NCI-H526 treated with DMSO at 0.1 percent for 48 hours (cell line): ENCODE results near the gene LHX6.

Source experiments
- DNase-seq: peaks from one replicate; lab custom pipeline; 2025; lab: John Stamatoyannopoulos, UW

The LHX6 gene

DNA sequence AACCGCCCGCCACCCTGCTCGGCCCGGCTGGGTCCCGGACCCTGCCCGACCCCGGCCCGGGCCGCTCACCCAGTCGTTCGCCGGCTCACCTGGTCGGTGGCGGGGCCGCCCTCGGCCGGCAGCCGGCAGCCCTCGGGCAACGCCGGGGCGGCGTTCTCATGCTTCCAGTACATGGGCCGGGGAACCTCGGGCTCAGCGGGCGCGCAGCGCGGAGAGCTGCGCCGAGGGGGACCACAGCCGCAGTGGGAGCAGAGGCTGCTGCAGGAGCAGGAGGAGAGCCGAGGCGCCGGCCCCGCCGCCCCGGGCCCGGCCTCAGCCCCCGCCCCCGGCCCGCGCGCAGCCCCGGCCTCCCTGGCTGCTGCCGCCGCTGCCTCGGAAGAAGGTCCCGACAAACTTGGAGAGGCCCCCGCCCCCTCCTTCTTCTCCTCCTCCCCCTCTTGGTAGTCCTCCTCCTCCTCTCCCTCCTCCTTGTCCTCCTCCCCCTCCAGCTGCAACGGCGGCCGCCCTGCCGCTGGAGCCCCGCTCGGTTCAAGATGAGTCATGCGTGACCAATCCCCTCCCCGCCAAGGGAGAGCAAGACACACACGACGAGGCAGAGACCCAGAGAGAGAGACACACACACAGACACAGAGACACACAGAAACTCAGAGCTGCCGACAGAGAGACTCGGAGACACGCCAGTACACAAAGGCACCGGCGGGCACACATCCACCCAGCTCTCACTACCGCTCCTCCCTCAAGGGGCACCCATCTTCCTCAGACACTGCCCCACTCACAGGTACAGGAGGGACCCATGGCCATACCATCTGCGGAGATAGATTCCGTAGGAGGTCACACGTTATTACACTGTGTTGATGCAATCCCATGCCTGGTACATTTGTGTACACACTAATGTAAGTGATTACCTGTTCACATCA is at the start of gene LHX6:
LHX6 (minus strand) TSS at position 390 of the 917 bp plus-strand sequence; CDS start at position 173, 217 bp downstream.
- DNase-seq: no peak

DNA sequence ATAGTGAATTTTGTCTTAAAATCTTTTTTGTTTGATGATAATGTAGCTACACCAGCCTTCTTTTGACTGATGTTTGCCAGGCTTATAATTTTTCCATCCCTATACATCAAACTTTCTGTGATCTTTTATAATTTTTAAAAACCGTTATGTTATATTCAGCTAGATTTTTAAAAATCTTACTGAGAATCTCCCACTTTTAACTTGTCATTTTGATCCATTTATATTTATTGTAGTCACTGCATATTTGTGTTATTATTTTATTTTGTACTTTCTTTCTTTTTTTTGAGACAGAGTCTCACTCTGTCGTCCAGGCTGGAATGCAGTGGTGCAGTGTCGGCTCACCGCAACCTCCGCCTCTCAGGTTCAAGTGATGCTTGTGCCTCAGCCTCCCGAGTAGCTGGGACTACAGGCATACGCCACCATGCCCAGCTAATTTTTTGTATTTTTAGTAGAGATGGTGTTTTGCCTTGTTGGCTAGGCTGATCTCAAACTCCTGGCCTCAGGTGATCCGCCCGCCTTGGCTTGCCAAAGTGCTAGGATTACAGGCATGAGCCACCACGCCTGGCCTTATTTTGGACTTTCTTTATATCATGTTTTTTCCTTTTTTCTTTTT is 48.6 kb upstream of the LHX6 start:
- DNase-seq: no peak

DNA sequence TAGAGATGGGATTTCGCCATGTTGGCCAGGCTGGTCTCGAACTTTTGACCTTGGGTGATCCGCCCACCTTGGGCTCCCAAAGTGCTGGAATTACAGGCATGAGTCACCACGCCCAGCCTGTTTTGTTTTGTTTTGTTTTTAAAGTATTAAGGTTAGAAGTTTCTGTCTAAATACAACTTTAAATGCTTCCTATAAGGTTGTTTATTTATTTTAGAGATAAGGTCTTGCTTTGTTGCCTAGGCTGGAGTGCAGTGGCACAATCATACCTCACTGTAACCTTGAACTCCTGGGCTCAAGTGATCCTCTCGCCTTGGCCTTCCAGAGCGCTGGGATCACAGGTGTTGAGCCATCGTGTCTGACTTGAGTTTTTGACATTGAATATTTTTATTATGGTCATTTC is 47.3 kb upstream of the LHX6 start:
- no peak for DNase-seq

DNA sequence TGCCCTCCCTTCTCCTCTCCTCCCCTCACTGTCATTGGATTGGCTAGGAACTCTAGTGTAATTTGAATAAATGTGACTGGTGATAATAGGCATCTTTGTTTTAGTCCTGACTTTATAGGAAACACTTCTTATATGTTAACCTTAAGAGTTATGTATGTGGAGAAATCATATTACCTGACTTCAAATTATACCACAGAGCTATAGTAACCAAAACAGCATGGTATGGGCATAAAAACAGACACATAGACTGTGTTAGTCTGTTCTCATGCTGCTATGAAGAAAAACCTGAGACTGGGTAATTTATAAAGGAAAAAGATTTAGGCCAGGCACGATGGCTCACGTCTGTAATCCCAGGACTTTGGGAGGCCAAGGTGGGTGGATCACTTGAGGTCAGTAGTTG is 45.3 kb upstream of the LHX6 start:
- DNase-seq: no peak

DNA sequence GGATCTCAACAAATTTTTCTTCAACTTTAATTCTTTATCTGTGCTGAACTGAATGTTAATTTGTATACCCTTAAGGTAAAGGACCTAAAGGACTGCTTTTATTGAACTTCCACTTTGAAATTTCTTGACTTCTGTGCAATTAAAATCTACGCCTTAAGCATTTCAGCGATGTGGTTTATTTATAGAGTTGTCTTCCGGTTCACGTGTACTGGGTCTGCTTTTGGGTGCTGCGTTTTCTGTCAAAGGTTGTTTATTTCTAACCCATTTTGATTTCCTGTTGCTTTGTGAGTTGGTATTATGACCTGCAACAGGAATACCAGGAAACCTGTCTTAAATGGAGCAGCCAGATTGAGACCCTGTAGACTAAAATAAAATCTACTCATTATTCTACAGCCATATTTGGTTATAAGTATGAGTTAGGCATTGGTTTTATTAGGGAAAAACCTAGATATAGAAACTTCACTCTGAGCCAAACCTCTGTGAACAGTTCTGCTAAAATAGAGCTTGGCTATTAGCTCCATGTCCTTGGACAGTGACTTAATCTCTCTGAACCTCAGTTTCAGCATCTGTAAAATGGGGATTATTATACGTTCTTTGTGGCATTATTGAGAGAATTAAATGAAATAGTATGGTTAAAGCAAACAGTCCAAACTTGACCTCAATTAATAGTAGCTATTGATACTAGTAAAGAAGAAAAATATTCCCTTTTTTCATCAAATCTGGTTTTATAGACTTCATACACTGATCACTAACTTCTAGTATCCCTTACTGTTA is 39.5 kb upstream of the LHX6 start:
- no peak for DNase-seq

DNA sequence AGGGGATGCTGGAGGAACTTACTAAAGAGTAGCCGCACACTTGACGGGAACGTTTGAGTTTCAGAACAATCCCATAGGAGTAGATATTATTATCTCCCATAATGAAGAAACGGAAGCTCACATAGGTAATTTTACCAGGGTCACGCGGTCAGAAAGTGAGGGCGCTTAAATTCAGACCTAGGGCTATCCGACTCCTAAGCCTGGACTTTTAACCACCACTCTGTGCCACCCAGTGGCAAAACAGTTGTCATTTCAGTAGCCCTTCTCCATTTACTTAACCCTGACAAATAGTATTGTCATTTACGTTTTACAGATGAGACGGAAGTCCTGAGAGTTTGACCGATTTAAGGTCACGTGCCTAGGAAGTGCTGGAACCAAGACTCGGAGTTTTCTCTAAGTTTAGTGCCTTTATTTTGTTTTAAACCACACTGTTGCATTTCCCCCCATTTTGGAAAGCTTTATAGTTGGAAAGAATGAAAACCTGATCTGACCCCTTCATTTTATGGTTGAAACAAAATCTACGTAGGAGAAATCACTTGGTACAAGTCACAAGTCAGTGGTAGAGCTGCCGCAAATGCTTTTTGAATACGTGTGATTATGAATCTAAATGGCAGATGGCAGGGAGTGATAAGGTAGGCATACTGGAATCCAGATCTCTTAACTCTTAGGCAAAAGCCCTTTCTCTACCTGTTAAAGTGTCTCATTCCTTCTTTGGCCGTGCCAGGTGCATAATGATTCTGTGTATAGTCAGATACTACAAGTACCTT is 36.6 kb upstream of the LHX6 start:
- peak; percentile 13 for DNase-seq

DNA sequence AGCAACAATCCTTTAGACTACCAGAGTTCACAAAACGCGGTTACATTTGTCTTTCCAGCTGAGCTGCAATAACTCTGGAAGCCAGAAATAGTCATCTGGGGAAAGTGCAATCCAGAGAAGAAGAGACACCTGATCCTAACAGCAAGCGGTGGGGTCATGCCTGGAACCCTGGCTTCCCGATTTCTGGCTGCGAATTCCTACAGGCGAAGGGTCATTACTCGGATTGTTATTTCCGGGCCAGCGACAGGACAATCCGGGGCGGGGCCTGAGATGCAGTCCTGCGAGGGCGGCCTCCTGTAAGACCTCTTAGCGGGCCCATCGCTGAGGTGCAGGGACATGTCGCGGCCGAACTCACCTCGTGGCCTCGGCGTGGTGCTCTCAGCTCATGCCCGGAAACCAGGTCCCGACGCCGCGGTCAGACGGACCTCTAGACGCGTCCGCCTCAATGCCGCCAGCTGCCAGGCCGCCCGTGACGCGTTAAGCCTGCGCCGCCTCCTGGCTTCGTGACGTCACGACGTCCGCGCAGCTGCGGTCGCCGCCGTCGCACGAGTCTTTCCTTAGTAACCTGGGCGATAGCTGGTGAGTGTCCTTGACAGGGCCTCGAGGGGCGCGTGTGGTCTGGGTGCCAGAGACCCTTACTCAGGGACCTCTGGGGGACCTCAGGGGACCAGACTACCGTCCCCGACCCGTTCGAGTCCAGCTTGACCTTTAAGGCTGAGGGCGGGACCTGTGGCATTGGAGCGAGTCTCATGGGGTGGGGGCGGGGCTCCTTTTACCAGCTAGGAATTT is 35.8 kb upstream of the LHX6 start, which contains the start of the genes MRRF and RBM18:
MRRF (plus strand) TSS at position 523 of the 789 bp plus-strand sequence. CDS start 6,010 bp downstream, outside the sequence.
RBM18 (minus strand) TSS at position 481 of the 789 bp plus-strand sequence. CDS start 3,348 bp downstream, outside the sequence.
- DNase-seq: peak; percentile 51

DNA sequence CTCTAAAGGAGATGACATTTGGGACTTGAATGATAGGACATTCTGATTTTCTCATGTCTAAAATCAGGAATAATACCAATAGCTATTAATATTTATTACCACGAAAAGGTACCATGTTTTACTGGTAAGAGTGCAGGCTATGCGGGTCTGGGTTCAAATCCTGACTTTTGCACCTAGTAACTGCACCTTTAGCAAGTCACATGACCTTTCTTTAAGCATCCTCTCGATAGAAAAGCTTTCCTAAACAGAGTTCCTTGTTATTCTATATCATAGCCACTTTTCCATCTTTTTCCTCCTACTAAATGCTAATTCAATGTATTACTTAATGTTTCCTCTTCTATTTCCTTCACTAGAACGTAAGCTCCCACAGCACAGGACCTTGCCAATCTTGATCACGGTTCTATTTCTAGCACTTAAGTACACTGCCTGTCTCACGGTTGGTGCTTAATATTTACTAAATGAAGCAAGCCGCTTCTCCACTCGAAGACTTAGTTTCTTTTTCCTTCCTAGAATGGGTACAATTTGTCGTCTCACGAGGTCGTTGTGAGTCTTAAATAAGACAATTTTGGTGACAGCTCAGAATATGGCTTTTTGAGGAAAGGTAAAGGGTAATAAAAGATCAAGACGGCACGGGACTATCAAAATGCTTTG is 35.1 kb upstream of the LHX6 start:
- no peak for DNase-seq

DNA sequence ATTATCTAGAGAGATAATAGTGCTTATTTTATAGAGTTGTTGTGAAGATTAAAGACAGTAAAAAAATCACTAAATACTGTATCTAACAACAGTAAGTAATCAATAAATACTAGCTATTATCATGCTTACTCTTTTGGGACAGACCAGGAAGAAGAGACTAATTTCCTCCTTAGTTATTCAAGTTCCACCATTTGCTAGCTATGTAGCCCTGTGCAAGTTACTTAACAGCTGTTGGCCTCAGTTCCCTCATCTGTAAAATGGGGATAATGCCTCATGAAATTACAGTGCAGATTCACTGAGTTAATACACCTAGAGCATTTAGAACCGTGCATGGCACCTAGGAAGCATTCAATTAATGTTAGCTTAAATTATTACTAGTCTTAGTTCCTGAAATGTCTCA is 33.3 kb upstream of the LHX6 start:
- DNase-seq: no peak

DNA sequence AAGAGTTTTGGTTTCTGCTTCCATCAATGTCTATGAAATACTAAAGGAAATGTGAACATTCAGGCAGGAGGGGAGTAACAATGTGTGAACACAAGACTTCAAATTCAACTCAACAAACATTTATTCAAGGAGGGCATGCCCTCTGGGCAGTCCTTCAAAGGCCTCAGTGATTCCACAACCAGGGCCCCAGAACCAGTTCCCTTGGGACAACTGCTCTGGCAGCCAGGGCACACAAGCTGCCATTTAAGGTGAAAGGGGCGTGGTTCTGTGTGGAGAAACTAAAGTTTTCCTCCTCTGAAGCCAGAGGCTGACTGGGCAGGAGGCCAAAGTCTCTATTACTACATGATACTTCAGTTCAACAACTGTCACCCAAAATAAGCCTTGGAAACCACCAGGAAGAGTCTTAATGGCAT is 32.7 kb upstream of the LHX6 start:
- DNase-seq: no peak

DNA sequence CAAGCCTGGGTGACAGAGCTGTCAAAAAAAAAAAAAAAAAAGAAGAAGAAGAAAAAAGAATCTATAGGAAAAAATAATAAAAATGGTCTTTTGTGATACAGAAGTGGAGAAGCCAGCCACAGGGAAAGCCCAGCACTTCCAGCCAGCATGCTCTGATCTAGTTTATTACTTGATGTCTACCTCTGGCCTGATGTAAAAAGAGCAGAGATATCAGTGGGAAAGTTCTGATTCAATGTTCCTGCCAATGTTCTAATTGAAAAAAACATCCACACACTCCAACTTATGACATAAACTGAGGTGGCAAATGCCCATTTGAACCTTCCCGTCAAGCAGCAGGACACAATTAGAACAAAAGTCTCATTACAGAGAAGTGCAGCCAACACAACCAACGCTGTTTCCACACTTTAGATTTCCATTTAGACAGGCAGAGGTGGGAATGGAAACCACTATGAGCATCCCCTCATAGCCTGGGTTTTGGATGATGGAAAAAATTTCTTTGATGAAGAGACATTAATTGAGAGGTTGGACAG is 30.2 kb upstream of the LHX6 start:
- DNase-seq: no peak

DNA sequence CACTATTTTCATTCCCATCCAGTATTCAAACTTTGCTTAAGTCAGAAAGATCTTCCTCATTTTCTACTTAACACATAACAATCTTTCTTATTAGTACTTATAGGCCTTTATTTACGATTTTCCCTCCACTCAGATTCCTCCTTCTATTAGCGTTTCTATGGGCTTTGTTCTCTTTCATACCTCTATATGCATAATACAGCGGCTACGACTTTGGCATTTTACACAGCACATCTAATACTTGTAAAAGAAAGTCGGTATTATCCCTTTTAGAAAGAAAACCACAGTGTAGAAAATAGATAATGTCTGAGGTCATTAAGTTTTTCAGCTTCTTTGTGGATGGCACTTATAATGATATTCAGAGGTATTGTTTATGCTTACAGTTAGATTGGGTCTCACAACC is 27.4 kb upstream of the LHX6 start:
- DNase-seq: no peak

DNA sequence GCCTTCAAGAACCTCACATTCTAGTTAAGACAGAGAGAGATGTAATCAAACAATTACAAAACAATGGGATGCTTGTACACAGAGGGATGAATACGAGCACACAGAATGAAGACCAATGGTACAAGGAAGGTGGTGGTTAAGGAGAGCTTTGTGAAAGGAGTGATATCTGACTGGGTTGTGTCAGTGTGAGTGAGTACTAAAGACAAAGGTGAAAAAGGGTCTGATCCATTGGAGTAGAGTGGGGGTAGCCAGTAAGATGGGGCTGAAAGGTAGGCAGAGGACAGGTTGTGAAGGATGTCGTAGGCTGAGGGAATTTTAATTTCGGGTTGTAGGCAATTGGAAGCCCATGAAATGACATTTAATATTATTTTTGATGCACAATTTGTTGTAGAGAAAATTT is 26.0 kb upstream of the LHX6 start:
- DNase-seq: no peak

DNA sequence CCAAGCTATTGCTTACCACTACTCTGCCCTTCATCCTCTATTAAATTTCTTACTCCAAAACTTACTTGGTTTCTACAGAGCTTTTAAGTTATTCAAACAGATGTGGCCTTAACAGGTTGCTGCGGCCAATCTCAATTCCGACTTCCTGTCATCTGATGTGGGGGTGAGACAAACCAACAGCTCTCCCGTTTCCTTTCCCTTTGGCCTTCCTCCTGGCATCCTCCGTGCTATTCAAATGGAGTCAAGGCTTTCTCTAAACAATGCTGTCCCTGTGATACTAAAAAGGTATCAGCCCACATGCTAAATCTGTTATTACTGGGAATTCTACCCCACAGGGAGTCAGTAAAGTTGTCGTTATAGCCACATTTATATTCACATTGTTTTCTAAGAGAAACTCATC is 24.0 kb upstream of the LHX6 start:
- no peak for DNase-seq

DNA sequence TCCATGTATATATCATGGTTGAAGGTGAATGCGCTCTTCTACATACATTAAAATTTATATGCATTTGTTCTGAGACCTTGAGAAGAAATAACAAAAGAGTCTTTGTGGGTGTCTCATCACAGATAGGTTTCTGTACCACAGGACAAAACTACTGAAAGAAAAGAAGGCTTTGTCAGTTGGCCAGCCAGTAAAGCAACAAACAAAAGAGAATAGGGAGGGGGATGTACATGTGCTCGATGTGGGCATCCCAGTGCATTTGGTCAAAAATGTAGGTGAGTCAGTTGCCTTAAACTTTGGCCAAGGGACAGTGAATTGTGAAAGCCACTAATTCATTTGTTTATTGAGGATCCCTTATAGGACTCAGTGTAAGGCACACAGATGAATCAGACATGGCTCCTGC is 22.6 kb upstream of the LHX6 start:
- DNase-seq: no peak

DNA sequence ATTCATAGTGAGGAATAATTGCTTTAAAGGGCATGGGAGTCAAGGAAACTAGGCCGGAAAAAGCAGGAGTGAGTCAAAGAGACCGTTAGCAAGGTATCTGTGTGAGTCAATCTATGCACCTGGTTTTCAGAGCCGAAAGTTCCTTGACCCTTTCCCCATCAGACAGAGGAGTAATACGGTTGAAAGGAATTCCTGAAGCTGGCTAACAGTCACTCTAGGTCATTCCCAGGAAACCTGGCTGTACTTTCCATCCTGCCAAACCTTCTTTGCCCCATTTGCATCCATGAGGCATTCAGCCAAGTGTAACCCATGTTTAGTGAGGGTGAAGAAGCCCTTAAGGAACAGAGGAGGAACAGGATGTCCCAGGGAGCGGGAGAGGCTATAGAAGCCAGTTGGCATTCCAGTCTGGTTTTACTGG is 19.7 kb upstream of the LHX6 start:
- DNase-seq: no peak

DNA sequence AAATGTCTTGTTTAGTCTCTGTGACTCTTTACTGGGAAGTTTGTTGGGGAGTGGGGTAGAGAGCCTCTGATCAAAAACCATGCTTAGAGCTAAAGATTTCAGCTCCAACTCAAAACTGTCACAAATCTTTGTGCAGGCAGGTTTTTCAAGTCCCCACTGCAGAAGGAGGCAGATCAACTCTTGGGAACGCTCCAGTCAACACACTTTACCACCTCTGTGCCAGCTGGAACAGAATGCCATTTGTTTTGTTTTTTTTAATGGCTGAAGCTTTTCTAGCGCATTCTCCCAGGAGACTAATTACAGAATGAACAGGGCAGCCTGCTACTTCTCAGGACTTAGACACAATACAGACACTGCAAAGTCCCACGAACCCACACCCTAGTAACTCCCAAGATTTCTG is 17.9 kb upstream of the LHX6 start:
- DNase-seq: no peak

DNA sequence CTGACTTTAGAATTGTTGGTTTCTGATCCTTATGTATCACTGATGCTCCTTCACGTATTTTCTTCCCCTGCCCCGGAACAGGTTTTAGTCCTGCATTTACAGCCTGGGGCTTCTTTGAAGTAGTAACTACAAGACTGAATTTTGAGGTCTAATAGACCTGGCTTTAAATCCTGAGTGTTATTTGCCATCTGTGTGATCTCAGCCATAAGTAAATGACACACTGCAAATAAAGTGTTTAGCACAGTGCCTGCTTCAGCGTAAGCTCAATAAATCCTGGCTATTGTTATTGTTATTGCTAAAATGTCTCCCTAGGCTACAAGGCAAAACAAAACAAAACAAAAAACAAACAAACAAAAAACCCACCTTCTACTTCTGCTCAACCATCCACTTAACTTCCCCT is 15.6 kb upstream of the LHX6 start:
- no peak for DNase-seq

DNA sequence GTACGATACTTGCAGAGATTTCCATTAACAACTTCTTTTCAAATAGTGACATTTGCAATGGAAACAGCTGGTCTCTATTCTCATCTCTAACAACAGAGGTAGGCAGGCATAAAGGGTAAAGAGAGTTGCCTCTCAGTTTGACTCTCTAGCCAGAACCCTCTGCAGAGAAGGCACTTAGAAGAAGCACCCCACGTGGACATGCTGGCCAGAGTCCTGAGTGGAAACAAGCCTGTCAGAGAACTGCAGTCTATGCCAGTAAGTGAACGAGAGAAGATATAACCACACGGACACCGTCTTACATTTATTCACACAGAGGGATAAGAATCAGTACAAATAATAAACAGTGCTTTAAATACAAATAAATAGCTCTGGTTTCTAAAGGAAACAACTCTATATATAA is 11.0 kb upstream of the LHX6 start:
- DNase-seq: no peak

DNA sequence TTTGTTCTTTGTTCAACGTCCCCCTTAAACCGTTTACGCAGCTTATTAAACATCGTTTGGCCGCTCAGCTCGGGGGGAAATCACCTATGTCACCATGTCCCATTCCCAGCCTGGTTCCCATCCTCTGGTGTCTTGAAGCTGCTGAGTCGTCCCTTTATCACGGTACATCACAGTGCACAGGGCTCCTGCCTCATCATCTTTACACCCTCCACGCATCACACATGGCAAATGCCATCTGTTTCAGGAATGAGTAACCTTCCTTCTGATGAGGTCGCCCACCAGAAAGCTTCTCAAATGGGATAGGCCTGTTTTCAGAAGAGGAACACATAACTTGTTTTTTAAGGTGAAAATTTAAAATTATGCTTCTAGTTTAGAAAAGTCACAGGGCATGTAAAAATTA is 7.9 kb upstream of the LHX6 start:
- no peak for DNase-seq
